SK-N-SH treated with all-trans-retinoic acid at 6 μM for 48 hours (cell line): ENCODE measurements around the gene DEGS1.
A peak's percentile ranks its signal among the peaks of the same experiment; 100 is the strongest.

Experiments used
- ATAC-seq: fragments of 200-7000 bp; cut with Tn5 transposase; 3 replicates; pipeline ENCODE4 v1.9.1; 2020; ENCODE audit warnings: mild to moderate bottlenecking, moderate library complexity
- ARNTL ChIP-seq: fragments of 450-650 bp; formaldehyde crosslinking; IDR thresholded peaks from 2 replicates; pipeline ENCODE4 v1.5.0; 2020; ENCODE audit warnings: low read depth, mild to moderate bottlenecking, moderate library complexity, borderline replicate concordance
- BACH2 ChIP-seq: fragments of 250-450 bp; sonication (Bioruptor Pico); IDR thresholded peaks from 2 replicates; pipeline ENCODE4 v1.9.0; 2021; ENCODE audit warnings: mild to moderate bottlenecking, borderline replicate concordance
- CREB5 ChIP-seq: fragments of 250-450 bp; sonication (Bioruptor Pico); IDR thresholded peaks from 2 replicates; pipeline ENCODE4 v1.5.1; 2020; ENCODE audit warnings: low read depth, mild to moderate bottlenecking, moderate library complexity
- CSDC2 ChIP-seq: fragments of 250-450 bp; sonication (Bioruptor Pico); IDR thresholded peaks from 2 replicates; pipeline ENCODE4 v1.5.0; 2020; ENCODE audit warnings: mild to moderate bottlenecking, moderate library complexity
- CSRNP3 ChIP-seq: fragments of 250-450 bp; sonication (Bioruptor Pico); IDR thresholded peaks from 2 replicates; pipeline ENCODE4 v1.5.1; 2021; ENCODE audit warnings: mild to moderate bottlenecking, moderate library complexity
- ESRRG ChIP-seq: fragments of 250-450 bp; sonication (Bioruptor Pico); IDR thresholded peaks from 2 replicates; pipeline ENCODE4 v1.6.1; 2021; ENCODE audit warnings: mild to moderate bottlenecking
- GLIS3 ChIP-seq: fragments of 250-450 bp; sonication (Bioruptor Pico); IDR thresholded peaks from 2 replicates; pipeline ENCODE4 v1.5.0; 2020; ENCODE audit warnings: mild to moderate bottlenecking, moderate library complexity
- OSR1 ChIP-seq: fragments of 250-450 bp; sonication (Bioruptor Pico); IDR thresholded peaks from 2 replicates; pipeline ENCODE4 v1.8.0; 2022; ENCODE audit warnings: moderate library complexity, mild to moderate bottlenecking, inconsistent platforms
- PPARA ChIP-seq: fragments of 250-450 bp; sonication (Bioruptor Pico); IDR thresholded peaks from 2 replicates; pipeline ENCODE4 v1.5.0; 2020; ENCODE audit warnings: mild to moderate bottlenecking, borderline replicate concordance
- RARB ChIP-seq: fragments of 250-450 bp; sonication (Bioruptor Pico); IDR thresholded peaks from 2 replicates; pipeline ENCODE4 v1.8.0; 2021; ENCODE audit warnings: mild to moderate bottlenecking, moderate library complexity
- SNAI2 ChIP-seq: fragments of 250-450 bp; sonication (Bioruptor Pico); IDR thresholded peaks from 2 replicates; pipeline ENCODE4 v1.5.0; 2020; ENCODE audit warnings: mild to moderate bottlenecking, moderate library complexity
- TCF4 ChIP-seq: fragments of 250-450 bp; sonication (Bioruptor Pico); IDR thresholded peaks from 2 replicates; pipeline ENCODE4 v1.8.0; 2021; ENCODE audit warnings: mild to moderate bottlenecking, moderate library complexity, borderline replicate concordance
- TOX ChIP-seq: fragments of 250-450 bp; sonication (Bioruptor Pico); IDR thresholded peaks from 2 replicates; pipeline ENCODE4 v1.8.0; 2021; ENCODE audit warnings: mild to moderate bottlenecking, moderate library complexity, borderline replicate concordance
- TSHZ2 ChIP-seq: fragments of 250-450 bp; sonication (Bioruptor Pico); IDR thresholded peaks from 2 replicates; pipeline ENCODE4 v1.5.0; 2020; ENCODE audit warnings: mild to moderate bottlenecking, moderate library complexity
- ZC3H10 ChIP-seq: fragments of 250-450 bp; sonication (Bioruptor Pico); IDR thresholded peaks from 2 replicates; pipeline ENCODE4 v1.5.1; 2021; ENCODE audit warnings: mild to moderate bottlenecking, moderate library complexity
- ZFP3 ChIP-seq: fragments of 250-450 bp; sonication (Bioruptor Pico); IDR thresholded peaks from 2 replicates; pipeline ENCODE4 v1.5.0; 2020; ENCODE audit warnings: mild to moderate bottlenecking, moderate library complexity
- ZFP30 ChIP-seq: fragments of 450-650 bp; formaldehyde crosslinking; IDR thresholded peaks from 2 replicates; pipeline ENCODE4 v1.5.0; 2022; ENCODE audit warnings: mild to moderate bottlenecking, moderate library complexity
- ZNF565 ChIP-seq: fragments of 450-650 bp; formaldehyde crosslinking; conservative IDR thresholded peaks from 2 replicates; pipeline ENCODE4 v1.5.0; 2020; ENCODE audit warnings: low read depth, mild to moderate bottlenecking, moderate library complexity
- ZNF70 ChIP-seq: fragments of 450-650 bp; formaldehyde crosslinking; IDR thresholded peaks from 2 replicates; pipeline ENCODE4 v1.5.0; 2020; ENCODE audit warnings: mild to moderate bottlenecking, moderate library complexity
- ZNF8 ChIP-seq: fragments of 450-650 bp; formaldehyde crosslinking; IDR thresholded peaks from 2 replicates; pipeline ENCODE4 v1.5.0; 2020; ENCODE audit warnings: mild to moderate bottlenecking, moderate library complexity
- TF ChIP-seq, protein P1 (sequence below): fragments of 250-450 bp; sonication (Bioruptor Pico); IDR thresholded peaks from 2 replicates; pipeline ENCODE4 v1.8.0; 2021; ENCODE audit warnings: low read depth, mild to moderate bottlenecking, moderate library complexity, borderline replicate concordance

The DEGS1 gene

GRCh38 chr1:224192082-224192788 is 9.2 kb downstream of the DEGS1 start:
- TF ChIP-seq PPARA (no peak), TOX (CRISPR knock-in tag) (no peak)
- ATAC-seq = no peak

GRCh38 chr1:224193319-224193966 is 10.4 kb downstream of the DEGS1 start:
- TF ChIP-seq CSDC2 (no peak), TCF4 (CRISPR knock-in tag) (no peak)
- ATAC-seq = no peak

DNA sequence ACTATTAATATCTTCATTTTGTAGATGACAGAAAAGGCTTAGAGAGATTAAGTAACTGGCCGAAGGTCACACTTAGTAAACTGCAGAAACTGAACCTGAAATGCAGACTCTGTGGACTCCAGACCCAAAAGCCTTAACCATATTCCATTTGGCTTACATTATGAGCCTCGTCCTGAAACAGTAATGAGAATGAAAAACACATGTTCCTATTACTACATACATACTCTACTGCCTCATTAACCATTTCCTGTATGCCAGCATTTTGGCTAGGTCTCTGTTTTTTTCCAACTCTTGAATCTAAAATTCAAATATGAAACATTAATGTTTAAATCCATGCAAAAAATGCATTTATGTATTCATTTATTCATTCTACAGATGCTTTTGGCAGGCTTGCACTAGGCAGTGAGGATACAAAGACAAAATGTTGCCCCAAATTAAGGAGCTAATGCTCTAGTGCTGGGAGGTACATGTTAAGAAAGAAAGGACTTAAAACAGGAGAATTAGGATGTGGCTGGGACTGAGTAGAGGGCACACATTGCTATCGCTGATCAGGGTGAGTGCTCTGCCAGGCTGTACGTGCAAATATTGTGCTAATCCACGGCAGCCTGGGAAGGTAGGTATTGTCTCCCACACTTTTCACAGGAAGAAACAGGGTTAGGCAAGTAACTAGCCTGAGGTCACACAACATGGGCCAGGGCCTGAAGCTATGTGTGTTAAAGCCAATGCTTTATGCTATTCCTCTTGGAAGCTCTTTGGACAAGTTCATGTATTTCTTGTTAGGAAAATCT is 14.0 kb downstream of the DEGS1 start:
- TF ChIP-seq OSR1 (CRISPR knock-in tag) (no peak), RARB (no peak), TCF4 (CRISPR knock-in tag) (no peak), ZFP30 (no peak), BACH2 (CRISPR knock-in tag) (no peak), ESRRG (CRISPR knock-in tag) (no peak), ZFP3 (CRISPR knock-in tag) (no peak), CSDC2 (no peak), GLIS3 (no peak), ZC3H10 (CRISPR knock-in tag) (no peak)
- ATAC-seq = peak; percentile 43

DNA sequence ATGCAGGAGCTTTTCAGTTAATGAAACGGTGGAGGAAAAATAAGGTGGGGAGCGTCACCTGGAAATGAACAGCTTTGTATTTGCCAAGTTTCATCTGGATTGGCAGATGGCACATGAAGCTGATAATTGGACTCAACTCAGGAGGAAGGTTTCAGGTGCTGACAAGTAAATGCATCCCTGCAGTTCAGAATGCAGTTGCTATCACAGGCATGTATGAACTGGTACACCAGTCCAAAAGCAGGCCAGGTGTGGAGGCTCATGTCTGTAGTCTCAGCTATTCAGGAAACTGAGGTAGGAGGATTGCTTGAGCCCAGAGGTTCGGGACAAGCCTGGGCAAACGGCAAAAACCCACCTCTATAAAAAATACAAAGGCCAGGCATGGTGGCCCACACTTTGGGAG is 15.5 kb downstream of the DEGS1 start:
- no peak for TF ChIP-seq ZNF70 (CRISPR knock-in tag)
- TF ChIP-seq ZFP3 (CRISPR knock-in tag) = no peak
- no peak for TF ChIP-seq GLIS3
- TF ChIP-seq ZC3H10 (CRISPR knock-in tag) = no peak
- no peak for TF ChIP-seq CSDC2
- TF ChIP-seq CSRNP3 (CRISPR knock-in tag) = no peak
- no peak for TF ChIP-seq BACH2 (CRISPR knock-in tag)
- TF ChIP-seq, protein P1, sequence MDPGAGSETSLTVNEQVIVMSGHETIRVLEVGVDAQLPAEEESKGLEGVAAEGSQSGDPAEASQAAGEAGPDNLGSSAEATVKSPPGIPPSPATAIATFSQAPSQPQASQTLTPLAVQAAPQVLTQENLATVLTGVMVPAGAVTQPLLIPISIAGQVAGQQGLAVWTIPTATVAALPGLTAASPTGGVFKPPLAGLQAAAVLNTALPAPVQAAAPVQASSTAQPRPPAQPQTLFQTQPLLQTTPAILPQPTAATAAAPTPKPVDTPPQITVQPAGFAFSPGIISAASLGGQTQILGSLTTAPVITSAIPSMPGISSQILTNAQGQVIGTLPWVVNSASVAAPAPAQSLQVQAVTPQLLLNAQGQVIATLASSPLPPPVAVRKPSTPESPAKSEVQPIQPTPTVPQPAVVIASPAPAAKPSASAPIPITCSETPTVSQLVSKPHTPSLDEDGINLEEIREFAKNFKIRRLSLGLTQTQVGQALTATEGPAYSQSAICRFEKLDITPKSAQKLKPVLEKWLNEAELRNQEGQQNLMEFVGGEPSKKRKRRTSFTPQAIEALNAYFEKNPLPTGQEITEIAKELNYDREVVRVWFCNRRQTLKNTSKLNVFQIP (CRISPR knock-in tag) = no peak
- no peak for TF ChIP-seq PPARA
- no peak for TF ChIP-seq RARB
- no peak for TF ChIP-seq ARNTL (CRISPR knock-in tag)

GRCh38 chr1:224199679-224200078 is 16.6 kb downstream of the DEGS1 start:
- no peak for TF ChIP-seq ZFP3 (CRISPR knock-in tag)
- TF ChIP-seq OSR1 (CRISPR knock-in tag) = no peak
- no peak for TF ChIP-seq ARNTL (CRISPR knock-in tag)
- TF ChIP-seq BACH2 (CRISPR knock-in tag) = no peak
- TF ChIP-seq ZNF565 = no peak
- TF ChIP-seq ZNF70 (CRISPR knock-in tag) = no peak
- TF ChIP-seq TOX (CRISPR knock-in tag) = no peak
- no peak for TF ChIP-seq SNAI2
- no peak for TF ChIP-seq ZFP30
- TF ChIP-seq CSDC2 = no peak
- TF ChIP-seq, protein P1 (CRISPR knock-in tag) = no peak
- no peak for TF ChIP-seq CSRNP3 (CRISPR knock-in tag)
- no peak for TF ChIP-seq TSHZ2 (CRISPR knock-in tag)
- TF ChIP-seq ZNF8 (CRISPR knock-in tag) = no peak
- no peak for TF ChIP-seq ESRRG (CRISPR knock-in tag)
- no peak for TF ChIP-seq CREB5 (CRISPR knock-in tag)
- ATAC-seq = no peak

More for the DNA sequence above, 15.5 kb downstream of the DEGS1 start:
- no peak for ATAC-seq
